Activated naive CD8-positive, alpha-beta T cell treated with anti-CD3 and anti-CD28 coated beads for 36 hours (primary cell): Measurements from ENCODE around the gene ARHGAP11B.
"Not testable (repeated sequence)": the region's sequence is repeated elsewhere in the genome, so short reads cannot be mapped to it uniquely, and the experiment has no call there.

Experiments used
- DNase-seq: peaks from one replicate; pipeline ENCODE4 v3.0.0; 2021
- H3K27ac Mint-ChIP-seq: one replicate; pipeline ENCODE4 v1.8.0; 2022; ENCODE audit warnings: mild to moderate bottlenecking, moderate library complexity, mixed read lengths
- H3K27me3 Mint-ChIP-seq: one replicate; pipeline ENCODE4 v1.8.0; 2022; ENCODE audit warnings: mild to moderate bottlenecking, mixed read lengths
- H3K36me3 Mint-ChIP-seq: one replicate; pipeline ENCODE4 v1.8.0; 2021; ENCODE audit warnings: mild to moderate bottlenecking, mixed read lengths
- H3K4me1 Mint-ChIP-seq: one replicate; pipeline ENCODE4 v1.8.0; 2021; ENCODE audit warnings: mixed read lengths
- H3K4me3 Mint-ChIP-seq: one replicate; pipeline ENCODE4 v1.8.0; 2022; ENCODE audit warnings: mild to moderate bottlenecking, moderate library complexity, mixed read lengths
- H3K9me3 Mint-ChIP-seq: one replicate; pipeline ENCODE4 v1.8.0; 2022; ENCODE audit warnings: mixed read lengths

ARHGAP11B gene

GRCh38 chr15:30625436-30626193, at the start of gene ARHGAP11B:
ARHGAP11B (plus strand) TSS chr15:30626128.
- peak within 1 kb of the TSS; percentile 96 for H3K27ac Mint-ChIP-seq
- H3K36me3 Mint-ChIP-seq = peaks cover 15% of the 10 kb centered on the region
- peak within 1 kb of the TSS; percentile 99 for H3K4me3 Mint-ChIP-seq
- H3K9me3 Mint-ChIP-seq, H3K27me3 Mint-ChIP-seq, H3K4me1 Mint-ChIP-seq: not testable (repeated sequence)
- DNase-seq = peak; percentile 94

- H3K27ac Mint-ChIP-seq, H3K4me1 Mint-ChIP-seq, H3K9me3 Mint-ChIP-seq, DNase-seq, H3K36me3 Mint-ChIP-seq, H3K27me3 Mint-ChIP-seq, H3K4me3 Mint-ChIP-seq: not testable (repeated sequence)
Observed at GRCh38 chr15:30579394-30579970, 46.4 kb upstream of the ARHGAP11B start.

- not testable (repeated sequence) for H3K27ac Mint-ChIP-seq, DNase-seq, H3K36me3 Mint-ChIP-seq, H3K9me3 Mint-ChIP-seq, H3K4me1 Mint-ChIP-seq, H3K27me3 Mint-ChIP-seq, H3K4me3 Mint-ChIP-seq
Observed at GRCh38 chr15:30580716-30581115, 45.2 kb upstream of the ARHGAP11B start.

GRCh38 chr15:30598953-30599352, 27.0 kb upstream of the ARHGAP11B start:
- not testable (repeated sequence) for H3K9me3 Mint-ChIP-seq, H3K27ac Mint-ChIP-seq, H3K4me1 Mint-ChIP-seq, H3K27me3 Mint-ChIP-seq, H3K4me3 Mint-ChIP-seq, DNase-seq, H3K36me3 Mint-ChIP-seq

GRCh38 chr15:30603796-30604195, 22.1 kb upstream of the ARHGAP11B start, which contains the start of gene GOLGA8H:
GOLGA8H (plus strand) TSS chr15:30604028; CDS start chr15:30604126, 98 bp downstream.
- not testable (repeated sequence) for H3K4me1 Mint-ChIP-seq, H3K36me3 Mint-ChIP-seq, H3K4me3 Mint-ChIP-seq, H3K27ac Mint-ChIP-seq, DNase-seq, H3K9me3 Mint-ChIP-seq, H3K27me3 Mint-ChIP-seq

GRCh38 chr15:30612271-30612670, 13.7 kb upstream of the ARHGAP11B start:
- H3K27me3 Mint-ChIP-seq, H3K4me1 Mint-ChIP-seq, H3K9me3 Mint-ChIP-seq, H3K27ac Mint-ChIP-seq, DNase-seq, H3K36me3 Mint-ChIP-seq, H3K4me3 Mint-ChIP-seq: not testable (repeated sequence)

GRCh38 chr15:30621342-30621741, 4.6 kb upstream of the ARHGAP11B start:
- not testable (repeated sequence) for H3K9me3 Mint-ChIP-seq, H3K27me3 Mint-ChIP-seq, H3K4me1 Mint-ChIP-seq, H3K27ac Mint-ChIP-seq, DNase-seq, H3K36me3 Mint-ChIP-seq, H3K4me3 Mint-ChIP-seq

GRCh38 chr15:30626194-30626565, 252 bp downstream of the ARHGAP11B start:
- H3K27me3 Mint-ChIP-seq, H3K9me3 Mint-ChIP-seq, DNase-seq, H3K4me1 Mint-ChIP-seq: not testable (repeated sequence)
- peak overlapping the region; percentile 99 for H3K4me3 Mint-ChIP-seq
- peak overlapping the region; percentile 96 for H3K27ac Mint-ChIP-seq
- H3K36me3 Mint-ChIP-seq = peaks cover 15% of the 10 kb centered on the region

GRCh38 chr15:30626632-30627031, 704 bp downstream of the ARHGAP11B start:
- DNase-seq, H3K27me3 Mint-ChIP-seq, H3K9me3 Mint-ChIP-seq, H3K4me1 Mint-ChIP-seq: not testable (repeated sequence)
- peak overlapping the region; percentile 99 for H3K4me3 Mint-ChIP-seq
- peaks cover 15% of the 10 kb centered on the region for H3K36me3 Mint-ChIP-seq
- peak overlapping the region; percentile 96 for H3K27ac Mint-ChIP-seq

- Mint-ChIP-seq H3K27ac (no peak overlapping the region), H3K27me3 (no peaks in the 10 kb centered on the region), H3K4me3 (no peak overlapping the region), H3K4me1 (peaks cover 10% of the 10 kb centered on the region), H3K9me3 (no peaks in the 10 kb centered on the region), H3K36me3 (peaks cover 38% of the 10 kb centered on the region)
- DNase-seq = no peak
Observed at GRCh38 chr15:30650012-30650929, 24.3 kb downstream of the ARHGAP11B start.

- not testable (repeated sequence) for H3K36me3 Mint-ChIP-seq, H3K27ac Mint-ChIP-seq, DNase-seq, H3K9me3 Mint-ChIP-seq, H3K4me3 Mint-ChIP-seq, H3K4me1 Mint-ChIP-seq, H3K27me3 Mint-ChIP-seq
Observed at GRCh38 chr15:30661154-30661553, 35.2 kb downstream of the ARHGAP11B start.

GRCh38 chr15:30669621-30670020, 43.7 kb downstream of the ARHGAP11B start:
- H3K36me3 Mint-ChIP-seq = peaks cover 44% of the 10 kb centered on the region
- H3K27ac Mint-ChIP-seq, DNase-seq, H3K27me3 Mint-ChIP-seq, H3K9me3 Mint-ChIP-seq, H3K4me1 Mint-ChIP-seq, H3K4me3 Mint-ChIP-seq: not testable (repeated sequence)

GRCh38 chr15:30670056-30670455, 44.1 kb downstream of the ARHGAP11B start:
- Mint-ChIP-seq H3K9me3 (no peaks in the 10 kb centered on the region), H3K4me1 (no peaks in the 10 kb centered on the region), H3K36me3 (peaks cover 45% of the 10 kb centered on the region), H3K27ac (no peak overlapping the region), H3K4me3 (no peak overlapping the region), H3K27me3 (no peaks in the 10 kb centered on the region)
- DNase-seq = no peak

GRCh38 chr15:30671309-30671708, 45.4 kb downstream of the ARHGAP11B start:
- no peaks in the 10 kb centered on the region for H3K9me3 Mint-ChIP-seq
- no peak overlapping the region for H3K4me3 Mint-ChIP-seq
- H3K27ac Mint-ChIP-seq = no peak overlapping the region
- DNase-seq = no peak
- H3K36me3 Mint-ChIP-seq = peaks cover 48% of the 10 kb centered on the region
- H3K27me3 Mint-ChIP-seq = no peaks in the 10 kb centered on the region
- H3K4me1 Mint-ChIP-seq = no peaks in the 10 kb centered on the region

GRCh38 chr15:30675126-30675525, 49.2 kb downstream of the ARHGAP11B start:
- Mint-ChIP-seq H3K36me3 (peaks cover 41% of the 10 kb centered on the region), H3K27ac (no peak overlapping the region), H3K9me3 (no peaks in the 10 kb centered on the region), H3K4me1 (no peaks in the 10 kb centered on the region), H3K27me3 (no peaks in the 10 kb centered on the region), H3K4me3 (no peak overlapping the region)
- DNase-seq = no peak
